ENCODE data around the gene EGFR. TPM values are rescaled to one million over a fixed set of nuclear protein-coding genes. Genes with fewer than 3 reads are reported as not detected.

Gene EGFR
- total and polyA plus RNA-seq, 12 donors: 7.0 to 111 (median 71.6) TPM

DNA sequence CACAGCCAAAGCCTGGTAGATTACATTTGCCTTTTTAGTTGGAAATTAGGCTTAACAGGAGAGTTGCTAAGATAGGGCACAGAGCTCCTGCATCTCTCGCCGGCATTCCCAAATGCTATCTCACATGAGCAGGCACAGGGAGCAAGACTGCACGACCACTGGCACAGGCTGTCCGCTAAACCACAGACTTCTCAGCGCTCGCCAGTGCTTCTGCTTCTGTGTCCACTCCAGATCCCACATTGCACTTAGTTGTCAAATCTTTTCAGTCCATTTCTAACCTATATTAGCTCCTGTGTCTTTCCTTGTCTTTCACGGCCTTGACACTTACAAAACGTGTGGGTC lies 138.9 kb downstream of the EGFR start:
- H3K27ac ChIP-seq: peak overlapping the region in 2 of 5 donors; percentile 6 to 70

DNA sequence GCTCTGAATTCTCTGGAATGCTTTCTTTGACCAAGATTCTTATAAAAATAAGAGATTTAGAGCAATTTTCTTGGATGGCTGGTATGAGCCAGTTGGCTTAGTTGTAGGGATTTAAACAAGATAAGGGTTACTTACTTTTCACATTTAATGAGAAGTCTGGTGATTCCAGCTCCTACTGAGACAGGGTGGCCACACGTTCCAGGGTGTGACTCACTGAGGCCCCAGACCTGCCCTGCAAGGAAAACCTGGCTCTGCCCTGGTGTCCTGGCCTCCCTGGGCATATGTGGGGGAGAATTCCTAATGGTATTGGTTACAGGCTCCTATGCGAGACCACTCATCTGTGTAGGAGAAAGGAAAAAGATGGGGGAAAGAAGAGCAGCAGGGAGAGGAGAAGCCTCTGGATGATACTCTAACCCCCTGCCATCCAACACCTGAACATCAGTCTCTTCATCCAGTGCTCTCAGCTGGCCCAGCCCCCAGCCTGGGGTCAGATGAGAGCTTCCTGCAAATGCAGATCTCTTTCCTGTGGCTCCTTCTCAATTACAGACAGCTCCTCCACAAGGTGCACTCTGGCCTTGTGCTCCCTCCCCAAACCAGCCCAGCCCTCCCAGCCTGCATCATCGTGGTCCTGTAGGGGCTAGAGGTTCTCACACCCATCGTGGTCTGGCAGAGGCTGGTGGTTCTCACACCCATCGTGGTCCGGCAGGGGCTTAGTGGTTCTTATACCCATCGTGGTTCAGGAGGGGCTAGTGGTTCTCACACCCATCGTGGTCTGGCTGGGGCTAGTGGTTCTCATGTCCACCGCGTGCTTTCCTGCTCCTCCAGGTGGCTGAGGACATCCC lies 139.9 kb downstream of the EGFR start:
- no peak overlapping the region for H3K27ac ChIP-seq
- 81 to 86% (median 85%) methylated on average over 6 to 10 of the region's 10 CpGs for WGBS, 4 donors
- H3K9me3 ChIP-seq (replicated peaks in 1 of 3): no peaks in the 10 kb centered on the region
- no peak overlapping the region for H3K4me3 ChIP-seq
- H3K4me1 ChIP-seq (replicated peaks in 1 of 2): no peaks in the 10 kb centered on the region
- intact Hi-C loops (cut with DNase I): no loop called here
- no peaks in the 10 kb centered on the region for H3K27me3 ChIP-seq
- DNase-seq: no peak
- TF ChIP-seq, protein P1, sequence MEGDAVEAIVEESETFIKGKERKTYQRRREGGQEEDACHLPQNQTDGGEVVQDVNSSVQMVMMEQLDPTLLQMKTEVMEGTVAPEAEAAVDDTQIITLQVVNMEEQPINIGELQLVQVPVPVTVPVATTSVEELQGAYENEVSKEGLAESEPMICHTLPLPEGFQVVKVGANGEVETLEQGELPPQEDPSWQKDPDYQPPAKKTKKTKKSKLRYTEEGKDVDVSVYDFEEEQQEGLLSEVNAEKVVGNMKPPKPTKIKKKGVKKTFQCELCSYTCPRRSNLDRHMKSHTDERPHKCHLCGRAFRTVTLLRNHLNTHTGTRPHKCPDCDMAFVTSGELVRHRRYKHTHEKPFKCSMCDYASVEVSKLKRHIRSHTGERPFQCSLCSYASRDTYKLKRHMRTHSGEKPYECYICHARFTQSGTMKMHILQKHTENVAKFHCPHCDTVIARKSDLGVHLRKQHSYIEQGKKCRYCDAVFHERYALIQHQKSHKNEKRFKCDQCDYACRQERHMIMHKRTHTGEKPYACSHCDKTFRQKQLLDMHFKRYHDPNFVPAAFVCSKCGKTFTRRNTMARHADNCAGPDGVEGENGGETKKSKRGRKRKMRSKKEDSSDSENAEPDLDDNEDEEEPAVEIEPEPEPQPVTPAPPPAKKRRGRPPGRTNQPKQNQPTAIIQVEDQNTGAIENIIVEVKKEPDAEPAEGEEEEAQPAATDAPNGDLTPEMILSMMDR (IDR thresholded peaks at IDR 0.05): no peak
- no peak for TF ChIP-seq POLR2A (IDR thresholded peaks at IDR 0.05)
- peaks cover 0 to 68% of the 10 kb centered on the region in 2 donors for H3K36me3 ChIP-seq (replicated peaks in 1 of 2)

More for the DNA sequence above, 138.9 kb downstream of the EGFR start:
- TF ChIP-seq, protein P1 (IDR thresholded peaks at IDR 0.05): no peak
- TF ChIP-seq POLR2A (IDR thresholded peaks at IDR 0.05): no peak
- H3K36me3 ChIP-seq (replicated peaks in 1 of 2): peaks cover 0 to 78% of the 10 kb centered on the region in 2 donors
- WGBS, 4 donors: 82 to 93% (median 87%) methylated on average over 8 of the region's 8 CpGs
- H3K27me3 ChIP-seq: no peaks in the 10 kb centered on the region
- no peaks in the 10 kb centered on the region for H3K9me3 ChIP-seq (replicated peaks in 1 of 3)
- no peaks in the 10 kb centered on the region for H3K4me1 ChIP-seq (replicated peaks in 1 of 2)
- H3K4me3 ChIP-seq: no peak overlapping the region
- intact Hi-C loops (cut with DNase I): no loop called here
- no peak for DNase-seq

DNA sequence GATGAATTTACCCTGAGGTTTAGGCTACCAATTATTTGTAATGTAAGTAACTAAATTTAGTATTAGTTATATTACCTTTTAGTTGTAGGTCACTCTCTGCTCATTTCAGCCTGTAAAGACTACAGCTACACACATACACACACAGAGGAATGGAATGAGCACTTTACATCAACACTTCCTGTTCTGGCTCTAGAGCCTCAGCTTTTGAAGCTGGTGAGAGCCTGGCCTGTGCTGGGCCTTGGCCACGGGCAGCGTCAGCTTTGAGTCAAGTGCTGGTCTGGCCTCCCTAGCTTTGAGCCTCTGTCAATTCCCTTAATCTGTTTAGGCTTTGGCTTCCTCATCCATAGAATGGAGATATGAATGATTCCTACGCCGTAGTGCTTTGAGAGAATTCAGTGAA lies 141.7 kb downstream of the EGFR start:
- DNase-seq: no peak
- H3K9me3 ChIP-seq (replicated peaks in 1 of 3): no peaks in the 10 kb centered on the region
- H3K4me3 ChIP-seq: no peak overlapping the region
- no peaks in the 10 kb centered on the region for H3K4me1 ChIP-seq (replicated peaks in 1 of 2)
- no peak overlapping the region for H3K27ac ChIP-seq
- intact Hi-C loops (cut with DNase I): no loop called here
- 93 to 98% (median 95%) methylated on average over 4 of the region's 4 CpGs for whole genome bisulfite sequencing, 4 donors
- TF ChIP-seq, protein P1 (IDR thresholded peaks at IDR 0.05): no peak
- no peak for TF ChIP-seq POLR2A (IDR thresholded peaks at IDR 0.05)
- H3K27me3 ChIP-seq: no peaks in the 10 kb centered on the region
- peaks cover 0 to 63% of the 10 kb centered on the region in 2 donors for H3K36me3 ChIP-seq (replicated peaks in 1 of 2)

DNA sequence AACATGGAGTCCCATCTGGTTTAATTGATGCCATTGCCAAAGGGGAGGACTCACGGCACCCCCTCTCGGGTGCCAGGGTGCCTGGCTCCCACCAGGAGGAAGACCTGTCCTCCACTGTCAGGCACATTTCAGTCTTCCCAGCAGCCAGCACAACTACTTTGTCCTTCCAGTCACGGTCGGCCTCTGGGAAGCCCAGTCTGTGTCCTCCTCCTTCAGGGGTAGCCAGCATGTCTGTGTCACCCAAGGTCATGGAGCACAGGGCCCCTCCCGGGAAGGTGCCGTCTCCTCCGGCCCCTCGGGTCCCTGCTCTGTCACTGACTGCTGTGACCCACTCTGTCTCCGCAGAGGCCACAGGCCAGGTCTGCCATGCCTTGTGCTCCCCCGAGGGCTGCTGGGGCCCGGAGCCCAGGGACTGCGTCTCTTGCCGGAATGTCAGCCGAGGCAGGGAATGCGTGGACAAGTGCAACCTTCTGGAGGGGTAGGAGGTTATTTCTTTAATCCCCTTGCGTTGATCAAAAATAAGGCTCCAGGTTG lies 142.4 kb downstream of the EGFR start:
- Histone ChIP-seq H3K4me3 (no peak overlapping the region), H3K4me1 (replicated peaks in 1 of 2) (no peaks in the 10 kb centered on the region), H3K36me3 (replicated peaks in 1 of 2) (peaks cover 0 to 59% of the 10 kb centered on the region in 2 donors), H3K27me3 (no peaks in the 10 kb centered on the region), H3K9me3 (replicated peaks in 1 of 3) (no peaks in the 10 kb centered on the region), H3K27ac (no peak overlapping the region)
- no peak for DNase-seq
- TF ChIP-seq, protein P1 (IDR thresholded peaks at IDR 0.05): no peak
- no peak for TF ChIP-seq POLR2A (IDR thresholded peaks at IDR 0.05)
- WGBS, 4 donors: 73 to 98% (median 82%) methylated on average over 9 to 16 of the region's 16 CpGs
- intact Hi-C loops (cut with DNase I): no loop called here

Data from adrenal gland (tissue), 12 donors.